Prostate gland (tissue), 2 donors: Measurements from ENCODE around the gene ABCC4.

ENCODE experiments used
- POLR2AphosphoS5 ChIP-seq: sonication (generic); formaldehyde crosslinking; IDR thresholded peaks from one replicate; pipeline ENCODE4 v1.6.1; 2017; ENCODE audit warnings: antibody characterized with exemption
- TF ChIP-seq, protein P1 (sequence below), 4 experiments: fragments of 200-600 bp in 2 of 4; fragments of 450-650 bp in 2 of 4; sonication (generic) in 2 of 4; IDR thresholded peaks; 1 replicate in 3 of 4; 2 replicates in 1 of 4; pipeline ENCODE4 v1.5.1; 2016 to 2019; ENCODE audit warnings: antibody characterized with exemption in 4 of 4, mild to moderate bottlenecking in 2 of 4, moderate library complexity in 2 of 4

DNA sequence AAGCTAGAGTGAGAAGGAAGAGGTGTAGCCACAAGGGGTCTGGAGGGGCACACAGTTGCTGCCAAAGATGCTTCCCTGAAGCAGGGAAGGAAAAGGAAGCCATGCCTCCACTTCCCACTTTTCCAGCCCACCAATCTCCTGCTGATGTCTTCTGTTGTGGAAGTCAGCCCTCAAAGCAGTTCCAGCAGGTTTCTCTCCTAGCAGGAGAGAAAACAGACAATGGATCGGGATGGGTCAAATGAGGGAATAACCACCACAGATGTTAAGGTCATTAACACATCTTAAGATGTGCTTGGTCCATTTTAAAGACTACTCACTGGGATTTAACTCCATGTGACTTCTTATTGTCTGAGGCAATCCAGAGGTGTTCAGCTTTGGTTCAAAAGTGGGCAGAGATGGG is 304.8 kb downstream of the ABCC4 start:
- TF ChIP-seq, protein P1, sequence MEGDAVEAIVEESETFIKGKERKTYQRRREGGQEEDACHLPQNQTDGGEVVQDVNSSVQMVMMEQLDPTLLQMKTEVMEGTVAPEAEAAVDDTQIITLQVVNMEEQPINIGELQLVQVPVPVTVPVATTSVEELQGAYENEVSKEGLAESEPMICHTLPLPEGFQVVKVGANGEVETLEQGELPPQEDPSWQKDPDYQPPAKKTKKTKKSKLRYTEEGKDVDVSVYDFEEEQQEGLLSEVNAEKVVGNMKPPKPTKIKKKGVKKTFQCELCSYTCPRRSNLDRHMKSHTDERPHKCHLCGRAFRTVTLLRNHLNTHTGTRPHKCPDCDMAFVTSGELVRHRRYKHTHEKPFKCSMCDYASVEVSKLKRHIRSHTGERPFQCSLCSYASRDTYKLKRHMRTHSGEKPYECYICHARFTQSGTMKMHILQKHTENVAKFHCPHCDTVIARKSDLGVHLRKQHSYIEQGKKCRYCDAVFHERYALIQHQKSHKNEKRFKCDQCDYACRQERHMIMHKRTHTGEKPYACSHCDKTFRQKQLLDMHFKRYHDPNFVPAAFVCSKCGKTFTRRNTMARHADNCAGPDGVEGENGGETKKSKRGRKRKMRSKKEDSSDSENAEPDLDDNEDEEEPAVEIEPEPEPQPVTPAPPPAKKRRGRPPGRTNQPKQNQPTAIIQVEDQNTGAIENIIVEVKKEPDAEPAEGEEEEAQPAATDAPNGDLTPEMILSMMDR (IDR thresholded peaks at IDR 0.05) = no peak
- no peak for TF ChIP-seq POLR2AphosphoS5
